H9 (cell line): Measurements from ENCODE around the gene HABP4. TPM values are rescaled to one million over a fixed set of nuclear protein-coding genes. Genes with fewer than 3 reads are reported as not detected.
A peak's percentile ranks its signal among the peaks of the same experiment; 100 is the strongest.

Source experiments
- DNase-seq: peaks from one replicate; pipeline ENCODE4 v3.0.0-alpha.2; 2017
- H2AFZ ChIP-seq: one replicate; pipeline ENCODE4 v1.6.1; 2013; ENCODE audit warnings: mild to moderate bottlenecking, low read length, control low read depth, moderate library complexity
- H2AK5ac ChIP-seq: 2 replicates; pipeline ENCODE4 v1.6.1; 2013; ENCODE audit warnings: low read length, control low read depth, mixed read lengths; ENCODE audit not compliant: insufficient read length
- H2BK120ac ChIP-seq: one replicate; pipeline ENCODE4 v1.6.1; 2013; ENCODE audit warnings: low read depth, mild to moderate bottlenecking, low read length, control low read depth, inconsistent platforms; ENCODE audit not compliant: poor library complexity, severe bottlenecking
- H2BK12ac ChIP-seq: 2 replicates; pipeline ENCODE4 v1.6.1; 2013; ENCODE audit warnings: low read length, control low read depth, mixed read lengths, low read depth; ENCODE audit not compliant: insufficient read length
- H2BK15ac ChIP-seq: 2 replicates; pipeline ENCODE4 v1.6.1; 2013; ENCODE audit warnings: low read depth, low read length, control low read depth
- H2BK20ac ChIP-seq: one replicate; pipeline ENCODE4 v1.6.1; 2013; ENCODE audit warnings: low read depth, mild to moderate bottlenecking, low read length, control low read depth, inconsistent platforms; ENCODE audit not compliant: poor library complexity, severe bottlenecking
- H2BK5ac ChIP-seq: 2 replicates; pipeline ENCODE4 v1.6.1; 2013; ENCODE audit warnings: low read length, control low read depth, mixed read lengths; ENCODE audit not compliant: insufficient read length
- H3K14ac ChIP-seq: 2 replicates; pipeline ENCODE4 v1.6.1; 2013; ENCODE audit warnings: low read length, control low read depth; ENCODE audit not compliant: insufficient read depth
- H3K18ac ChIP-seq: 2 replicates; pipeline ENCODE4 v1.6.1; 2013; ENCODE audit warnings: low read depth, mild to moderate bottlenecking, mixed read lengths, low read length, control low read depth; ENCODE audit not compliant: insufficient read length
- H3K23ac ChIP-seq: 2 replicates; pipeline ENCODE4 v1.6.1; 2013; ENCODE audit warnings: low read length, control low read depth, mixed read lengths, low read depth; ENCODE audit not compliant: insufficient read length
- H3K23me2 ChIP-seq: 2 replicates; pipeline ENCODE4 v1.6.1; 2013; ENCODE audit warnings: low read depth, mild to moderate bottlenecking, mixed read lengths, low read length, control low read depth; ENCODE audit not compliant: insufficient read length, poor library complexity, severe bottlenecking
- H3K27ac ChIP-seq: 2 replicates; pipeline ENCODE4 v1.5.1; 2013; ENCODE audit warnings: low read length, control low read depth, mixed read lengths, low read depth; ENCODE audit not compliant: insufficient read length
- H3K27me3 ChIP-seq: 2 replicates; pipeline ENCODE4 v1.6.1; 2013; ENCODE audit warnings: low read length, control low read depth, inconsistent platforms; ENCODE audit not compliant: insufficient read depth
- H3K4ac ChIP-seq: 2 replicates; pipeline ENCODE4 v1.6.1; 2013; ENCODE audit warnings: low read depth, mild to moderate bottlenecking, control low read depth, inconsistent platforms, low read length, moderate library complexity
- H3K4me1 ChIP-seq: 2 replicates; pipeline ENCODE4 v1.6.1; 2013; ENCODE audit warnings: low read length, control low read depth, inconsistent platforms; ENCODE audit not compliant: insufficient read depth
- H3K4me2 ChIP-seq: 2 replicates; pipeline ENCODE4 v1.6.1; 2013; ENCODE audit warnings: low read length, control low read depth, mixed read lengths; ENCODE audit not compliant: insufficient read length, insufficient read depth
- H3K56ac ChIP-seq: 2 replicates; pipeline ENCODE4 v1.6.1; 2013; ENCODE audit warnings: low read depth, mild to moderate bottlenecking, mixed read lengths, low read length, control low read depth; ENCODE audit not compliant: insufficient read length
- H3K79me1 ChIP-seq: 2 replicates; pipeline ENCODE4 v1.6.1; 2013; ENCODE audit warnings: low read depth, mild to moderate bottlenecking, moderate library complexity, low read length, control low read depth, inconsistent platforms; ENCODE audit not compliant: insufficient read depth, poor library complexity, severe bottlenecking
- H3K79me2 ChIP-seq: 2 replicates; pipeline ENCODE4 v1.6.1; 2013; ENCODE audit warnings: low read length, control low read depth, inconsistent platforms; ENCODE audit not compliant: insufficient read depth
- H3K9ac ChIP-seq: 2 replicates; pipeline ENCODE4 v1.6.1; 2013; ENCODE audit warnings: low read length, control low read depth, mixed read lengths; ENCODE audit not compliant: insufficient read length; ENCODE audit errors: extremely low read depth
- H3K9me3 ChIP-seq: one replicate; pipeline ENCODE4 v1.6.1; 2013; ENCODE audit warnings: low read depth, low read length, inconsistent platforms; ENCODE audit not compliant: control insufficient read depth
- H3T11ph ChIP-seq: one replicate; pipeline ENCODE4 v1.6.1; 2013; ENCODE audit warnings: mild to moderate bottlenecking, low read length, control low read depth, inconsistent platforms
- H4K20me1 ChIP-seq: one replicate; pipeline ENCODE4 v1.6.1; 2013; ENCODE audit not compliant: control insufficient read depth, insufficient read length, insufficient read depth
- H4K5ac ChIP-seq: 2 replicates; pipeline ENCODE4 v1.6.1; 2013; ENCODE audit warnings: low read depth, mild to moderate bottlenecking, mixed read lengths, low read length, control low read depth; ENCODE audit not compliant: insufficient read length
- H4K8ac ChIP-seq: replicated peaks from 2 replicates; pipeline ENCODE4 v1.6.1; 2013; ENCODE audit warnings: low read length, control low read depth, mixed read lengths, low read depth; ENCODE audit not compliant: insufficient read length
- H4K91ac ChIP-seq: 2 replicates; pipeline ENCODE4 v1.6.1; 2013; ENCODE audit warnings: low read depth, mild to moderate bottlenecking, moderate library complexity, mixed read lengths, low read length, control low read depth; ENCODE audit not compliant: insufficient read length
- H3K27ac Mint-ChIP-seq, 3 experiments: 2 replicates in 2 of 3; 3 replicates in 1 of 3; pipeline ENCODE4 v1.8.0; 2020 to 2021; ENCODE audit warnings: mixed read lengths in 3 of 3, mild to moderate bottlenecking in 1 of 3, moderate library complexity in 1 of 3
- H3K27me3 Mint-ChIP-seq: 2 replicates; pipeline ENCODE4 v1.8.0; 2021; ENCODE audit warnings: low read depth, mild to moderate bottlenecking, moderate library complexity, mixed read lengths
- H3K36me3 Mint-ChIP-seq, 3 experiments: 2 replicates in 2 of 3; 3 replicates in 1 of 3; pipeline ENCODE4 v1.8.0; 2020 to 2021; ENCODE audit warnings: low read depth in 3 of 3, mixed read lengths in 3 of 3; ENCODE audit not compliant: insufficient read depth in 1 of 3
- H3K4me1 Mint-ChIP-seq, 2 experiments: 2 replicates each; pipeline ENCODE4 v1.8.0; 2020; ENCODE audit warnings: mixed read lengths in 2 of 2
- H3K4me3 Mint-ChIP-seq, 2 experiments: 2 replicates in 1 of 2; 3 replicates in 1 of 2; pipeline ENCODE4 v1.8.0; 2020 to 2021; ENCODE audit warnings: mild to moderate bottlenecking in 2 of 2, mixed read lengths in 2 of 2, moderate library complexity in 1 of 2
- H3K9me3 Mint-ChIP-seq, 2 experiments: 2 replicates in 1 of 2; 3 replicates in 1 of 2; pipeline ENCODE4 v1.8.0; 2020; ENCODE audit warnings: mild to moderate bottlenecking in 2 of 2, mixed read lengths in 2 of 2, moderate library complexity in 1 of 2
- CTCF ChIP-seq: fragments of 200-600 bp; sonication (generic); conservative IDR thresholded peaks from 3 replicates; pipeline ENCODE4 v1.8.0; 2021; ENCODE audit warnings: antibody characterized with exemption, mild to moderate bottlenecking
- WGBS: extraction: QIAGEN DNeasy Blood & Tissue Kit; methylation state at CpG from one replicate; pipeline ENCODE4 v1.1.7; 2013; ENCODE audit warnings: missing lambda C conversion rate, low lambda C conversion rate, mixed read lengths; ENCODE audit not compliant: insufficient read length; ENCODE audit errors: extremely low coverage; 5-methylcytosine and 5-hydroxymethylcytosine counted together
- total RNA-seq: library from RNA; stranded (reverse); gene quantifications from 2 replicates; pipeline ENCODE4 v1.2.1, GENCODE V29; 2021

HABP4 gene
- total RNA-seq, 1 experiment from 2014 or later, result 7.5 TPM

DNA sequence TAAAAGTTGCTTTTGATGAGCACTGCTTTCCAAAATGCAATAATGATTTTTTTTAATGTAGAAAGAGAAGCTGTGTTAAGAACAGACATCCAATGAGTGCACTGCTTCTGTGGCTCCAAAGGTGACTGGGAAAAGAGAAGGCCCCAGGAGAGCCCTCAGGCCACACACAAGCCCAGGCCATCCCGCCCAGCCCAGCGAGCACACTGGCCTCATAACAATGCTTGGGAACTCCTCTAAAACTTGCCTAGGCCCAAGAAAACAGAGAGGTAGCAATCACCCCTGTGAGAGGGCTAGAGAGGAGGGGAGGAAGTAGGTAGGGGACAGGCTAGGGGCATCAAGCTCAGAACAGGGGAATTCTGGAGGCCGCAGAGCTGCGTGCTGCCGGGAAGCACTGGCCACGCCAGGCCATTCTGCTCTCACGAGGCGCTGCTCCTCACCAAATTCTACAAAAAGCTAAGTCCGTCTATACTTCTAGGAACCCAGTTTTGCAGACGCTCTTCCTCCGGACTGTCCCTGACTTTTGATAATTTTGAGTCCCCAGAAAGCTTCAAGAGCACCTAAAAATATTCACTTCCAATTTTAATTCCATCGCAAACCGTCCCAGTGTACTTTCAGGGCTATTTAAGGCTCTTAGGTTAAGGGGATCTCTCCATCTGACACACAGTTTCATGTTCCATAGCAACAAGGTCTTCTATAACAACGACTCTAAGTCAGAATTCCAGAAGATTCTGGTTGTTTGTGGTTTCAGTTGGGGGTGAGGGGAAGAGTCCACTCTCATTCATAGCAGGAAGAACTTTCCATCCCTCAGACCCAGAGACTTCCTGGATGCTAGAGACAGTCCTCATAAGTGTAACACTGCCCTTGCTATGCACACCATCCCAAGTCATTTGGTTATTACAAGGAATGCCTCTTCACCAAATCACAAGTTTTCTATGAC is 51.0 kb downstream of the HABP4 start:
- Histone ChIP-seq H3K79me2 (no peaks in the 10 kb centered on the region), H4K5ac (no peak overlapping the region), H3K23ac (no peak overlapping the region), H3K4me2 (no peak overlapping the region), H2AK5ac (no peak overlapping the region), H3K56ac (no peak overlapping the region), H3K4me1 (no peaks in the 10 kb centered on the region; the same call in none of the 2 replicates), H3K14ac (no peak overlapping the region), H3K27ac (no peak overlapping the region), H3K79me1 (no peaks in the 10 kb centered on the region), H4K91ac (no peak overlapping the region), H3K18ac (no peak overlapping the region), H2BK20ac (no peak overlapping the region), H4K20me1 (no peaks in the 10 kb centered on the region), H2BK120ac (no peak overlapping the region), H3K27me3 (no peaks in the 10 kb centered on the region), H2BK5ac (no peak overlapping the region), H3K4ac (no peak overlapping the region), H3K9ac (no peak overlapping the region), H2BK12ac (no peak overlapping the region), H3K23me2 (no peaks in the 10 kb centered on the region), H2BK15ac (no peak overlapping the region), H3T11ph (no peak overlapping the region), H4K8ac (no peak overlapping the region), H3K9me3 (no peaks in the 10 kb centered on the region), H2AFZ (no peak overlapping the region)
- Mint-ChIP-seq H3K4me1 (peaks cover 34 to 38% of the 10 kb centered on the region in 2 experiments), H3K4me3 (no peak overlapping the region), H3K36me3 (peaks cover 0 to 2% (median 0%) of the 10 kb centered on the region in 3 experiments; a peak in 3 of 7 replicates), H3K27ac (peak overlapping the region in 1 of 3 experiments; percentile 78; a peak in 3 of 7 replicates), H3K27me3 (no peaks in the 10 kb centered on the region), H3K9me3 (no peaks in the 10 kb centered on the region)
- DNase-seq, result no peak
- WGBS, result no CpG with 5 or more reads among the region's 14 CpGs
- TF ChIP-seq CTCF, result no peak
